ENCODE data around the gene CTXND1. TPM values are rescaled to one million over a fixed set of nuclear protein-coding genes. Genes with fewer than 3 reads are reported as not detected.

The CTXND1 gene
- not detected in 2 replicates for total RNA-seq

GRCh38 chr15:80252121-80252518 is at the start of gene CTXND1:
TSS of gene CTXND1 (minus strand) at chr15:80252213. CDS start at chr15:80201949, 50,264 bp downstream.

GRCh38 chr15:80152896-80153876 is 98.8 kb downstream of the CTXND1 start, which contains the start of gene FAH:
TSS of gene FAH (plus strand) at chr15:80152999. CDS start at chr15:80153055, 56 bp downstream.

Other genes starting within 250 kb of the CTXND1 start
- gene ZFAND6, start 192.5 kb downstream of the CTXND1 start, total RNA-seq: 67.5 and 91.4 TPM in 2 replicates
- 21.6 and 33.9 TPM in 2 replicates for gene FAH, start 99.2 kb downstream of the CTXND1 start, total RNA-seq
- gene ARNT2, start 152.2 kb upstream of the CTXND1 start, total RNA-seq: 0.22 and 1.2 TPM in 2 replicates

Measured in placental epithelial cell (primary cell).